ENCODE data around the gene RIMKLA.

DNA sequence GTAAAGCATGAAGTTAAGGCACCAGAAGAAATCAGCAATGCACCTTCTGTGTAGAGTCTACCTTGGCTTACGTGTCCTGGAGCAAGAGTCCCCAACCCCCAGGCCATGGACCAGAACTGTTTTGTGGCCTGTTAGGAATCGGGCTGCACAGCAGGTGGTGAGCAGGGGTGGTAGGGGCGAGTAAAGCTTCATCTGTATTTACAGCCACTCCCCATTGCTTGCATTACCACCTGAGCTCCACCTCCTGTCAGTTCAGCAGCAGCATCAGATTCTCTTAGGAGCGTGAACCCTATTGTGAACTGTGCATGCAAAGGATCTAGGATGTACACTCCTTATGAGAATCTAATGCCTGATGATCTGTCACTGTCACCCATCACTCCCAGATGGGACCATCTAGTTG, 53.7 kb downstream of the RIMKLA start:
- TF ChIP-seq EP300 (IDR thresholded peaks at IDR 0.05) (no peak), POLR2A (IDR thresholded peaks at IDR 0.05) (no peak)
- TF ChIP-seq, protein P1, sequence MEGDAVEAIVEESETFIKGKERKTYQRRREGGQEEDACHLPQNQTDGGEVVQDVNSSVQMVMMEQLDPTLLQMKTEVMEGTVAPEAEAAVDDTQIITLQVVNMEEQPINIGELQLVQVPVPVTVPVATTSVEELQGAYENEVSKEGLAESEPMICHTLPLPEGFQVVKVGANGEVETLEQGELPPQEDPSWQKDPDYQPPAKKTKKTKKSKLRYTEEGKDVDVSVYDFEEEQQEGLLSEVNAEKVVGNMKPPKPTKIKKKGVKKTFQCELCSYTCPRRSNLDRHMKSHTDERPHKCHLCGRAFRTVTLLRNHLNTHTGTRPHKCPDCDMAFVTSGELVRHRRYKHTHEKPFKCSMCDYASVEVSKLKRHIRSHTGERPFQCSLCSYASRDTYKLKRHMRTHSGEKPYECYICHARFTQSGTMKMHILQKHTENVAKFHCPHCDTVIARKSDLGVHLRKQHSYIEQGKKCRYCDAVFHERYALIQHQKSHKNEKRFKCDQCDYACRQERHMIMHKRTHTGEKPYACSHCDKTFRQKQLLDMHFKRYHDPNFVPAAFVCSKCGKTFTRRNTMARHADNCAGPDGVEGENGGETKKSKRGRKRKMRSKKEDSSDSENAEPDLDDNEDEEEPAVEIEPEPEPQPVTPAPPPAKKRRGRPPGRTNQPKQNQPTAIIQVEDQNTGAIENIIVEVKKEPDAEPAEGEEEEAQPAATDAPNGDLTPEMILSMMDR (IDR thresholded peaks at IDR 0.05): no peak
